Mesenchymal stem cell (in vitro differentiated cells and primary cell): Measurements from ENCODE around the gene NHSL1.

Source experiments
- DNase-seq: peaks from one replicate; pipeline ENCODE4 v3.0.0-alpha.2; 2013
- H2AFZ ChIP-seq: one replicate; pipeline ENCODE4 v1.6.1; 2013; ENCODE audit warnings: low read depth, mild to moderate bottlenecking, control low read depth, inconsistent platforms, low read length, moderate library complexity
- H2AK5ac ChIP-seq: 2 replicates; pipeline ENCODE4 v1.6.1; 2013; ENCODE audit warnings: low read length, moderate library complexity, mild to moderate bottlenecking, inconsistent platforms; ENCODE audit not compliant: severe bottlenecking
- H2BK120ac ChIP-seq: one replicate; pipeline ENCODE4 v1.6.1; 2013; ENCODE audit warnings: low read depth, mild to moderate bottlenecking, inconsistent platforms, low read length, moderate library complexity
- H2BK12ac ChIP-seq, 2 experiments: one replicate each; pipeline ENCODE4 v1.6.1; 2013; ENCODE audit warnings: inconsistent platforms in 2 of 2, low read length in 2 of 2, mild to moderate bottlenecking in 2 of 2, moderate library complexity in 2 of 2, control low read depth in 1 of 2
- H2BK15ac ChIP-seq: one replicate; pipeline ENCODE4 v1.6.1; 2013; ENCODE audit warnings: mild to moderate bottlenecking, low read depth, inconsistent platforms; ENCODE audit not compliant: poor library complexity, severe bottlenecking
- H2BK5ac ChIP-seq: 2 replicates; pipeline ENCODE4 v1.6.1; 2013; ENCODE audit warnings: low read depth, mild to moderate bottlenecking, low read length, control low read depth, inconsistent platforms; ENCODE audit not compliant: poor library complexity, severe bottlenecking
- H3K14ac ChIP-seq, 2 experiments: one replicate each; pipeline ENCODE4 v1.6.1; 2013; ENCODE audit warnings: inconsistent platforms in 2 of 2, low read length in 2 of 2, control low read depth in 1 of 2, mild to moderate bottlenecking in 1 of 2, moderate library complexity in 1 of 2
- H3K18ac ChIP-seq, 2 experiments: one replicate each; pipeline ENCODE4 v1.6.1; 2013; ENCODE audit warnings: inconsistent platforms in 2 of 2, low read length in 2 of 2, control low read depth in 1 of 2, low read depth in 1 of 2, mild to moderate bottlenecking in 1 of 2
- H3K23ac ChIP-seq, 2 experiments: one replicate each; pipeline ENCODE4 v1.6.1; 2013; ENCODE audit warnings: inconsistent platforms in 2 of 2, low read length in 2 of 2, mild to moderate bottlenecking in 2 of 2, moderate library complexity in 2 of 2, control low read depth in 1 of 2
- H3K27ac ChIP-seq: 2 replicates; pipeline ENCODE4 v1.5.1; 2013; ENCODE audit warnings: mild to moderate bottlenecking, moderate library complexity, low read length, control low read depth, inconsistent platforms; ENCODE audit not compliant: poor library complexity, severe bottlenecking
- H3K27me3 ChIP-seq, 2 experiments: 2 replicates each; pipeline versions ENCODE4 v1.6.1 to v1.7.0; 2013; ENCODE audit warnings: low read length in 2 of 2, mild to moderate bottlenecking in 2 of 2, moderate library complexity in 2 of 2, control low read depth in 1 of 2, inconsistent platforms in 1 of 2; ENCODE audit not compliant: control insufficient read depth in 1 of 2, insufficient read depth in 1 of 2
- H3K36me3 ChIP-seq, 2 experiments: 2 replicates each; pipeline versions ENCODE4 v1.6.1 to v1.7.0; 2013; ENCODE audit warnings: low read length in 2 of 2, control low read depth in 1 of 2, inconsistent platforms in 1 of 2, low read depth in 1 of 2, mild to moderate bottlenecking in 1 of 2; ENCODE audit not compliant: insufficient read depth in 2 of 2, control insufficient read depth in 1 of 2
- H3K4ac ChIP-seq, 2 experiments: one replicate each; pipeline ENCODE4 v1.6.1; 2013; ENCODE audit warnings: inconsistent platforms in 2 of 2, low read length in 2 of 2, mild to moderate bottlenecking in 2 of 2, moderate library complexity in 2 of 2, control low read depth in 1 of 2, low read depth in 1 of 2
- H3K4me1 ChIP-seq: 2 replicates; pipeline ENCODE4 v1.6.1; 2013; ENCODE audit warnings: low read depth, low read length, control low read depth; ENCODE audit not compliant: control insufficient read depth, insufficient read depth
- H3K4me2 ChIP-seq: 2 replicates; pipeline ENCODE4 v1.6.1; 2013; ENCODE audit warnings: low read length, mild to moderate bottlenecking, inconsistent platforms; ENCODE audit not compliant: poor library complexity, severe bottlenecking
- H3K4me3 ChIP-seq, 2 experiments: 2 replicates each; pipeline versions ENCODE4 v1.5.1 to v1.7.0; 2013; ENCODE audit warnings: low read length in 2 of 2, mild to moderate bottlenecking in 2 of 2, control low read depth in 1 of 2, low read depth in 1 of 2; ENCODE audit not compliant: insufficient read depth in 1 of 2
- H3K79me1 ChIP-seq: replicated peaks from 2 replicates; pipeline ENCODE4 v1.6.1; 2013; ENCODE audit warnings: mild to moderate bottlenecking, control low read depth, low read length, inconsistent platforms; ENCODE audit not compliant: poor library complexity, severe bottlenecking
- H3K9ac ChIP-seq: 2 replicates; pipeline ENCODE4 v1.7.0; 2013; ENCODE audit warnings: mild to moderate bottlenecking, low read length, moderate library complexity
- H3K9me3 ChIP-seq: 2 replicates; pipeline ENCODE4 v1.7.0; 2013; ENCODE audit warnings: mild to moderate bottlenecking, low read length; ENCODE audit not compliant: control insufficient read depth
- H4K8ac ChIP-seq: one replicate; pipeline ENCODE4 v1.6.1; 2013; ENCODE audit warnings: inconsistent platforms, mild to moderate bottlenecking, low read length, moderate library complexity
- H4K91ac ChIP-seq: one replicate; pipeline ENCODE4 v1.6.1; 2013; ENCODE audit warnings: mild to moderate bottlenecking, low read length, inconsistent platforms
- WGBS: methylation state at CpG from one replicate; pipeline ENCODE4 v1.1.7; 2013; ENCODE audit warnings: mixed read lengths; 5-methylcytosine and 5-hydroxymethylcytosine counted together

Gene NHSL1

GRCh38 chr6:138446821-138447220 lies 52.5 kb downstream of the NHSL1 start:
- H2BK12ac ChIP-seq = no peak overlapping the region
- H2AK5ac ChIP-seq = no peak overlapping the region
- H2BK120ac ChIP-seq = no peak overlapping the region
- WGBS = 92% methylated on average over 6 of the region's 6 CpGs
- no peaks in the 10 kb centered on the region for H3K4me1 ChIP-seq
- H3K79me1 ChIP-seq = peaks cover 26% of the 10 kb centered on the region
- peaks cover 4 to 11% of the 10 kb centered on the region in 2 experiments for H3K36me3 ChIP-seq
- no peak overlapping the region for H3K4ac ChIP-seq
- no peaks in the 10 kb centered on the region for H3K27me3 ChIP-seq
- no peak overlapping the region for H2AFZ ChIP-seq
- no peak overlapping the region for H2BK15ac ChIP-seq
- no peaks in the 10 kb centered on the region for H3K9me3 ChIP-seq
- no peak overlapping the region for H3K23ac ChIP-seq
- H3K4me3 ChIP-seq = no peak overlapping the region
- H2BK5ac ChIP-seq = no peak overlapping the region
- H3K18ac ChIP-seq = no peak overlapping the region
- no peak overlapping the region for H3K27ac ChIP-seq
- no peak overlapping the region for H3K9ac ChIP-seq
- DNase-seq = no peak
- H4K8ac ChIP-seq = no peak overlapping the region
- no peak overlapping the region for H3K4me2 ChIP-seq
- H3K14ac ChIP-seq = no peak overlapping the region
- no peak overlapping the region for H4K91ac ChIP-seq

GRCh38 chr6:138443979-138444378 lies 55.3 kb downstream of the NHSL1 start:
- Histone ChIP-seq H3K23ac (no peak overlapping the region), H3K4me1 (no peaks in the 10 kb centered on the region), H2AFZ (no peak overlapping the region), H2BK15ac (no peak overlapping the region), H3K14ac (no peak overlapping the region), H3K36me3 (peaks cover 4 to 23% of the 10 kb centered on the region in 2 experiments), H2BK12ac (no peak overlapping the region), H2AK5ac (no peak overlapping the region), H3K27ac (no peak overlapping the region), H2BK120ac (no peak overlapping the region), H3K9me3 (no peaks in the 10 kb centered on the region), H3K9ac (no peak overlapping the region), H4K8ac (no peak overlapping the region), H3K4me2 (no peak overlapping the region), H3K27me3 (no peaks in the 10 kb centered on the region), H3K4me3 (no peak overlapping the region), H4K91ac (no peak overlapping the region), H3K79me1 (peaks cover 24% of the 10 kb centered on the region), H3K18ac (no peak overlapping the region), H3K4ac (no peak overlapping the region), H2BK5ac (no peak overlapping the region)
- no peak for DNase-seq

GRCh38 chr6:138442663-138443062 lies 56.6 kb downstream of the NHSL1 start:
- Histone ChIP-seq H3K4me1 (no peaks in the 10 kb centered on the region), H2BK15ac (no peak overlapping the region), H2AFZ (no peak overlapping the region), H3K9me3 (no peaks in the 10 kb centered on the region), H2BK12ac (no peak overlapping the region), H3K9ac (no peak overlapping the region), H3K27ac (no peak overlapping the region), H4K91ac (no peak overlapping the region), H3K36me3 (peaks cover 4 to 23% of the 10 kb centered on the region in 2 experiments), H3K4me2 (no peak overlapping the region), H3K18ac (no peak overlapping the region), H3K14ac (no peak overlapping the region), H4K8ac (no peak overlapping the region), H2AK5ac (no peak overlapping the region), H3K4me3 (no peak overlapping the region), H3K27me3 (no peaks in the 10 kb centered on the region), H2BK5ac (no peak overlapping the region), H3K79me1 (peaks cover 20% of the 10 kb centered on the region), H2BK120ac (no peak overlapping the region), H3K4ac (no peak overlapping the region), H3K23ac (no peak overlapping the region)
- no CpG with 5 or more reads among the region's 2 CpGs for WGBS
- no peak for DNase-seq

- H3K36me3 ChIP-seq = peaks cover 4 to 23% of the 10 kb centered on the region in 2 experiments
- no peak overlapping the region for H2BK15ac ChIP-seq
- no peaks in the 10 kb centered on the region for H3K27me3 ChIP-seq
- H2BK12ac ChIP-seq = no peak overlapping the region
- H4K8ac ChIP-seq = no peak overlapping the region
- no peaks in the 10 kb centered on the region for H3K4me1 ChIP-seq
- H3K27ac ChIP-seq = no peak overlapping the region
- no peak overlapping the region for H2BK5ac ChIP-seq
- H4K91ac ChIP-seq = no peak overlapping the region
- H3K18ac ChIP-seq = no peak overlapping the region
- no peak overlapping the region for H3K4me3 ChIP-seq
- no peak for DNase-seq
- H3K14ac ChIP-seq = no peak overlapping the region
- H3K79me1 ChIP-seq = peaks cover 18% of the 10 kb centered on the region
- no peak overlapping the region for H3K9ac ChIP-seq
- H2AFZ ChIP-seq = no peak overlapping the region
- no peak overlapping the region for H2BK120ac ChIP-seq
- no peaks in the 10 kb centered on the region for H3K9me3 ChIP-seq
- H2AK5ac ChIP-seq = no peak overlapping the region
- no peak overlapping the region for H3K23ac ChIP-seq
- WGBS = 96% methylated on average over 3 of the region's 6 CpGs
- no peak overlapping the region for H3K4me2 ChIP-seq
- no peak overlapping the region for H3K4ac ChIP-seq
These were observed 57.3 kb downstream of the NHSL1 start for GRCh38 chr6:138441965-138442364.
